K562 (cell line): ENCODE measurements around the gene DUOX2. TPM values are rescaled to one million over a fixed set of nuclear protein-coding genes. Genes with fewer than 3 reads are reported as not detected.
A peak's percentile ranks its signal among the peaks of the same experiment; 100 is the strongest.

Experiments used
- CHD1 ChIP-seq: fragments of 200-600 bp; sonication (generic); IDR thresholded peaks from one replicate; pipeline ENCODE4 v1.6.1; 2012; ENCODE audit warnings: mild to moderate bottlenecking, moderate library complexity, low read length, inconsistent platforms
- CTBP1 ChIP-seq: fragments of 450-650 bp; IDR thresholded peaks from 2 replicates; pipeline ENCODE4 v1.6.1; 2016; ENCODE audit warnings: borderline replicate concordance
- CXXC5 ChIP-seq: fragments of 250-450 bp; sonication (Bioruptor Pico); IDR thresholded peaks from 2 replicates; pipeline ENCODE4 v1.8.0; 2022; ENCODE audit warnings: inconsistent platforms, mild to moderate bottlenecking, moderate library complexity
- DPF2 ChIP-seq: fragments of 450-650 bp; IDR thresholded peaks from 2 replicates; pipeline ENCODE4 v1.6.1; 2016
- EP300 ChIP-seq: IDR thresholded peaks from 2 replicates; pipeline ENCODE4 v1.6.1; 2012; ENCODE audit warnings: low read length, improper control_type of control experiment
- LARP7 ChIP-seq: fragments of 450-650 bp; IDR thresholded peaks from 2 replicates; pipeline ENCODE4 v1.6.1; 2016
- LCOR ChIP-seq: sonication (generic); formaldehyde crosslinking; IDR thresholded peaks from 2 replicates; pipeline ENCODE4 v1.8.0; 2022; ENCODE audit warnings: mild to moderate bottlenecking, missing genetic modification reagents
- MYNN ChIP-seq, 2 experiments: sonication (generic); formaldehyde crosslinking in 1 of 2; IDR thresholded peaks; 2 replicates each; pipeline versions ENCODE4 v1.5.0 to v1.6.1; 2016 to 2020; ENCODE audit warnings: antibody characterized with exemption in 1 of 2, missing genetic modification reagents in 1 of 2
- NCOA4 ChIP-seq: fragments of 450-650 bp; IDR thresholded peaks from 2 replicates; pipeline ENCODE4 v1.6.1; 2018; ENCODE audit warnings: mild to moderate bottlenecking; ENCODE audit not compliant: partially characterized antibody
- NFATC3 ChIP-seq: fragments of 450-650 bp; IDR thresholded peaks from 2 replicates; pipeline ENCODE4 v1.6.1; 2017; ENCODE audit warnings: mild to moderate bottlenecking
- NFE2L1 ChIP-seq: fragments of 450-650 bp; IDR thresholded peaks from 2 replicates; pipeline ENCODE4 v1.6.1; 2016; ENCODE audit warnings: missing genetic modification characterization, low read depth, mild to moderate bottlenecking, missing compliant biosample characterization, moderate library complexity, borderline replicate concordance
- POLR2AphosphoS5 ChIP-seq: IDR thresholded peaks from 2 replicates; pipeline ENCODE4 v1.6.1; 2011; ENCODE audit warnings: mild to moderate bottlenecking, low read depth, low read length, moderate library complexity; ENCODE audit not compliant: control insufficient read depth, insufficient read depth
- RBM39 ChIP-seq: fragments of 200-400 bp; formaldehyde crosslinking; optimal IDR thresholded peaks from 2 replicates; pipeline ENCODE3; 2018; ENCODE audit warnings: low read depth, low read length
- TCF7 ChIP-seq: sonication (generic); IDR thresholded peaks from 2 replicates; pipeline ENCODE4 v1.6.1; 2016; ENCODE audit warnings: antibody characterized with exemption, borderline replicate concordance
- ZBTB17 ChIP-seq: fragments of 450-650 bp; formaldehyde crosslinking; IDR thresholded peaks from 2 replicates; pipeline ENCODE4 v1.4.0; 2020; ENCODE audit warnings: mild to moderate bottlenecking
- ZC3H8 ChIP-seq: fragments of 450-650 bp; IDR thresholded peaks from 2 replicates; pipeline ENCODE4 v1.6.1; 2017
- ZEB2 ChIP-seq: fragments of 450-650 bp; IDR thresholded peaks from 2 replicates; pipeline ENCODE4 v1.6.1; 2016
- ZKSCAN8 ChIP-seq: fragments of 200-800 bp; sonication (Bioruptor generic); IDR thresholded peaks from 2 replicates; pipeline ENCODE4 v1.6.1; 2016; ENCODE audit warnings: missing genetic modification characterization, missing compliant biosample characterization
- ZNF133 ChIP-seq: fragments of 250-450 bp; sonication (Bioruptor Pico); IDR thresholded peaks from 2 replicates; pipeline ENCODE4 v1.4.0; 2020; ENCODE audit warnings: mild to moderate bottlenecking
- ZNF134 ChIP-seq: fragments of 250-450 bp; sonication (Bioruptor Pico); conservative IDR thresholded peaks from 2 replicates; pipeline ENCODE4 v1.4.0; 2020
- ZNF408 ChIP-seq: fragments of 250-450 bp; sonication (Bioruptor Pico); IDR thresholded peaks from 2 replicates; pipeline ENCODE4 v1.4.0; 2020; ENCODE audit warnings: low read depth, mild to moderate bottlenecking, moderate library complexity
- ZNF707 ChIP-seq: fragments of 250-450 bp; sonication (Bioruptor Pico); conservative IDR thresholded peaks from 2 replicates; pipeline ENCODE4 v1.8.0; 2022; ENCODE audit warnings: inconsistent platforms, mild to moderate bottlenecking, moderate library complexity
- polyA plus RNA-seq, 8 experiments: library from polyadenylated mRNA; depleted of rRNA in 4 of 8; stranded (reverse) in 5 of 8; unstranded in 3 of 8; fragments of >200 nt; fragmentation: Nextera tagmentation in 2 of 8; fragmentation: Illumina TruSeq in 1 of 8; extraction: Ambion mirVana in 2 of 8; extraction: Trizol in 1 of 8; gene quantifications; 2 replicates each; pipeline versions ENCODE4 v1.2.1 to v1.2.3, GENCODE V29; 2011 to 2014; ENCODE audit warnings: inconsistent platforms in 1 of 8, missing spikeins in 1 of 8
- total RNA-seq, 7 experiments: library from RNA; depleted of rRNA in 6 of 7; stranded (reverse); fragments of >200 nt in 6 of 7; fragmentation: Illumina TruSeq in 2 of 7; extraction: Trizol in 2 of 7; gene quantifications; 2 replicates each; pipeline versions ENCODE4 v1.2.1 to v1.2.3, GENCODE V29; 2011 to 2021; ENCODE audit warnings: low replicate concordance in 1 of 7
- TF ChIP-seq, protein P1 (sequence below): fragments of 250-450 bp; sonication (Bioruptor Pico); IDR thresholded peaks from 2 replicates; pipeline ENCODE4 v1.5.1; 2021; ENCODE audit warnings: mild to moderate bottlenecking
- TF ChIP-seq, protein P2 (sequence below), 3 experiments: fragments of 200-800 bp in 1 of 3; fragments of 250-450 bp in 1 of 3; fragments of 450-650 bp in 1 of 3; sonication (Bioruptor Pico) in 1 of 3; sonication (Bioruptor generic) in 1 of 3; formaldehyde crosslinking in 1 of 3; IDR thresholded peaks; 2 replicates each; pipeline versions ENCODE4 v1.6.1 to v1.8.0; 2016 to 2022; ENCODE audit warnings: mild to moderate bottlenecking in 2 of 3, missing genetic modification characterization in 2 of 3, missing compliant biosample characterization in 1 of 3, moderate library complexity in 1 of 3
- TF ChIP-seq, protein P3 (sequence below): fragments of 250-450 bp; sonication (Bioruptor Pico); IDR thresholded peaks from 2 replicates; pipeline ENCODE4 v1.6.1; 2021; ENCODE audit warnings: mild to moderate bottlenecking

Gene DUOX2
- total and polyA plus RNA-seq, 9 of the 15 experiments (the other 6 are each of a cell fraction or from before 2014, with no cell fraction given), result 0.01 to 0.03 (median 0.02) TPM; not detected in 6

DNA sequence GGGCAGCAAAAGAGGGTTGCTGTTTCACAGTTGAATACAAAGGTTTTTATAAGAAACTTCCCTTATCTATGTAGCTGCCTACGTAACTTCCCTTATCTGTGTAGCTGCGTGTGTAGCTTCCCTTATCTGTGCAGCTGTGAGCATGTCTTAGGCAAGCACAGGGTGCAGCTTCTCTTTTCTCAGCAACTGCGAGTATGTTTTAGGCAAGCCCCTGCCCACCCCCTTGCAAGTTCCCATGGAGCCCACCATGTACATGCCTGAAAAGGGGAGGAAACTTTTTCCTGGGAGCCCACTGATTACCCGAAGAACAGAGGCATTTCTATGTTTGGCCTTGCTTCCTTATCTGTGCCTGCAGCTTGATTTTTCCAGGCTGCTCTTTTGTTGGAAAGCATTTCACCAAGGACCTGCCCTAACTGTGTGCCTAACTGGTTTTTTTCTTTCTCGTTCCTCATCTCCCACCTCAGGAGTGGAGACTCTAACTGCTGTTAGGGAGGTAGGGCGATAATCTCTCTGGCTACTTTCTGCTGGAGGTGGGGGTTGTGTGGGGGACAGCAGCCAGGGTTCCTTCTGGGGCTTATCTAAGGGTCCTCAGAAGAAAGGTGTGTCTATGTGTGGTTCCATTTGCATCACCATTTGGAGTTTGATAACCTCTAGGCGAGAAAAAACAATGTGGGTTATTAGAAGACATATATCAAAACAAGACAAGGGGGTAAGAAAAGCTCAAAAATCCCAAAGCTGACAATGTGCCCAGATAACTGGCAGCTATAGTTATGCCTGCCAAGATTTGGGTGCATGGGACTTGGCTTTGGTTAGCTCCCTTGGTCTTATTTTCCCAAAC lies 65.0 kb downstream of the DUOX2 start (continued):
- no peak for TF ChIP-seq CHD1
- peak; percentile 63 for TF ChIP-seq MYNN (IDR thresholded peaks at IDR 0.05)
- no peak for TF ChIP-seq MYNN (CRISPR knock-in tag; IDR thresholded peaks at IDR 0.05)
- TF ChIP-seq NCOA4, result no peak
- TF ChIP-seq ZKSCAN8, result 0 out of 2 replicates have a peak, but pooled peaks have one; percentile 61
- TF ChIP-seq ZBTB17 (CRISPR knock-in tag), result no peak
- TF ChIP-seq, protein P1, sequence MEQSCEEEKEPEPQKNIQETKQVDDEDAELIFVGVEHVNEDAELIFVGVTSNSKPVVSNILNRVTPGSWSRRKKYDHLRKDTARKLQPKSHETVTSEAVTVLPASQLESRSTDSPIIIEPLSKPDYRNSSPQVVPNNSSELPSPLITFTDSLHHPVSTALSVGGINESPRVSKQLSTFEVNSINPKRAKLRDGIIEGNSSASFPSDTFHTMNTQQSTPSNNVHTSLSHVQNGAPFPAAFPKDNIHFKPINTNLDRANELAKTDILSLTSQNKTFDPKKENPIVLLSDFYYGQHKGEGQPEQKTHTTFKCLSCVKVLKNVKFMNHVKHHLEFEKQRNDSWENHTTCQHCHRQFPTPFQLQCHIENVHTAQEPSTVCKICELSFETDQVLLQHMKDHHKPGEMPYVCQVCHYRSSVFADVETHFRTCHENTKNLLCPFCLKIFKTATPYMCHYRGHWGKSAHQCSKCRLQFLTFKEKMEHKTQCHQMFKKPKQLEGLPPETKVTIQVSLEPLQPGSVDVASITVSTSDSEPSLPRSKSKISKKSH (CRISPR knock-in tag), result no peak
- TF ChIP-seq DPF2, result peak; percentile 98
- TF ChIP-seq, protein P2, sequence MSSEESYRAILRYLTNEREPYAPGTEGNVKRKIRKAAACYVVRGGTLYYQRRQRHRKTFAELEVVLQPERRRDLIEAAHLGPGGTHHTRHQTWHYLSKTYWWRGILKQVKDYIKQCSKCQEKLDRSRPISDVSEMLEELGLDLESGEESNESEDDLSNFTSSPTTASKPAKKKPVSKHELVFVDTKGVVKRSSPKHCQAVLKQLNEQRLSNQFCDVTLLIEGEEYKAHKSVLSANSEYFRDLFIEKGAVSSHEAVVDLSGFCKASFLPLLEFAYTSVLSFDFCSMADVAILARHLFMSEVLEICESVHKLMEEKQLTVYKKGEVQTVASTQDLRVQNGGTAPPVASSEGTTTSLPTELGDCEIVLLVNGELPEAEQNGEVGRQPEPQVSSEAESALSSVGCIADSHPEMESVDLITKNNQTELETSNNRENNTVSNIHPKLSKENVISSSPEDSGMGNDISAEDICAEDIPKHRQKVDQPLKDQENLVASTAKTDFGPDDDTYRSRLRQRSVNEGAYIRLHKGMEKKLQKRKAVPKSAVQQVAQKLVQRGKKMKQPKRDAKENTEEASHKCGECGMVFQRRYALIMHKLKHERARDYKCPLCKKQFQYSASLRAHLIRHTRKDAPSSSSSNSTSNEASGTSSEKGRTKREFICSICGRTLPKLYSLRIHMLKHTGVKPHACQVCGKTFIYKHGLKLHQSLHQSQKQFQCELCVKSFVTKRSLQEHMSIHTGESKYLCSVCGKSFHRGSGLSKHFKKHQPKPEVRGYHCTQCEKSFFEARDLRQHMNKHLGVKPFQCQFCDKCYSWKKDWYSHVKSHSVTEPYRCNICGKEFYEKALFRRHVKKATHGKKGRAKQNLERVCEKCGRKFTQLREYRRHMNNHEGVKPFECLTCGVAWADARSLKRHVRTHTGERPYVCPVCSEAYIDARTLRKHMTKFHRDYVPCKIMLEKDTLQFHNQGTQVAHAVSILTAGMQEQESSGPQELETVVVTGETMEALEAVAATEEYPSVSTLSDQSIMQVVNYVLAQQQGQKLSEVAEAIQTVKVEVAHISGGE (CRISPR knock-in tag; IDR thresholded peaks at IDR 0.05), result peak in 1 of 3 experiments; percentile 81; a peak in 2 of 6 replicates
- peak; percentile 88 for TF ChIP-seq CTBP1
- no peak for TF ChIP-seq ZNF408 (CRISPR knock-in tag)
- peak; percentile 47; the same call in 1 of the 2 replicates for TF ChIP-seq LCOR (CRISPR knock-in tag)
- no peak for TF ChIP-seq ZC3H8
- peak; percentile 87 for TF ChIP-seq ZEB2
- TF ChIP-seq POLR2AphosphoS5, result peak; percentile 70; the same call in 1 of the 2 replicates
- TF ChIP-seq TCF7, result 0 out of 2 replicates have a peak, but pooled peaks have one; percentile 62
- peak; percentile 92 for TF ChIP-seq EP300
- TF ChIP-seq ZNF134 (CRISPR knock-in tag), result no peak
- no peak for TF ChIP-seq NFE2L1
- TF ChIP-seq ZNF707 (CRISPR knock-in tag), result no peak
- TF ChIP-seq ZNF133 (CRISPR knock-in tag), result no peak
- TF ChIP-seq, protein P3, sequence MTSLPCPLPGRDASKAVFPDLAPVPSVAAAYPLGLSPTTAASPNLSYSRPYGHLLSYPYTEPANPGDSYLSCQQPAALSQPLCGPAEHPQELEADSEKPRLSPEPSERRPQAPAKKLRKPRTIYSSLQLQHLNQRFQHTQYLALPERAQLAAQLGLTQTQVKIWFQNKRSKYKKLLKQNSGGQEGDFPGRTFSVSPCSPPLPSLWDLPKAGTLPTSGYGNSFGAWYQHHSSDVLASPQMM (CRISPR knock-in tag), result no peak
- no peak for TF ChIP-seq LARP7
- TF ChIP-seq RBM39, result peak; percentile 49
- peak; percentile 87; the same call in 1 of the 2 replicates for TF ChIP-seq NFATC3
- peak; percentile 100 for TF ChIP-seq CXXC5 (CRISPR knock-in tag)
